Non-pigmented ciliary epithelial cell (primary cell): ENCODE results near the gene TMCC1.
"Not testable (repeated sequence)": the region's sequence is repeated elsewhere in the genome, so short reads cannot be mapped to it uniquely, and the experiment has no call there.

Experiments
- DNase-seq: peaks from one replicate; pipeline ENCODE4 v3.0.0-alpha.2; 2010; ENCODE audit warnings: low read depth

Gene TMCC1

DNA sequence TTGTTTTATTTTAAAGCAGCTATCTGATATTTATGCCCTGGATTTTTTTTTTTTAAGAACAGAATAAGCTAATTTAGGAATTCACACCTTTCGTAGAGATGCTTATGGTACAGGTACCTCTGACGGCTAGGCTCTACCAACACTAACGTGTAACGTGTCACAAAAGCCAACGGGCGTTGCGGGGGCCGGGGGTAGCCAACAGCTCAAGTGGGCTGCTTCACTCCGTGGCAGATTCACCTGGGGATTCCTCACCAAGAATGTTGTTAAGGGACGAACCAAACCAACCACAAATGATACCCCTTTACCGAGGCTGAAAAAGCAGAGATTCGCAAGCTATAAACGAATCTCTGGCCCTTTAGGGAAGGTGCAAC lies 1.0 kb downstream of the TMCC1 start:
- no peak for DNase-seq

DNA sequence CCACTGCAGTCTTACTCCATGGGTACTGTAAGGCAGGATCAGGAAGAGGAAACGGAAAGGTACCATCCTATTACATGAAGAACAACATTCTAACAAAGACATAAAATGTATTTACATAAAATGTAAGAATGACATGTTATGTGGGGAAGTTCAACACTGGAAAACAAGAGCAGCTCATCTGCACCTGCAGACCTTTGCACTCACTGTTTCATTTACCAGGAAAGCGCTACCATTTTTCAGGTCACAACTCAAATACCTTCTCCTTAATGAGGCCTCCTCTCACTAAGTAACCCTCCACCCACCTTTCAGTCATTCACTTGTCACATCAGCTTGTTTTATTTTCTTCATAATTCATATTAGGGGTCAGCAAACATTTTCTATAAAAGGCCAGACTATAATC lies 2.6 kb downstream of the TMCC1 start:
- no peak for DNase-seq

DNA sequence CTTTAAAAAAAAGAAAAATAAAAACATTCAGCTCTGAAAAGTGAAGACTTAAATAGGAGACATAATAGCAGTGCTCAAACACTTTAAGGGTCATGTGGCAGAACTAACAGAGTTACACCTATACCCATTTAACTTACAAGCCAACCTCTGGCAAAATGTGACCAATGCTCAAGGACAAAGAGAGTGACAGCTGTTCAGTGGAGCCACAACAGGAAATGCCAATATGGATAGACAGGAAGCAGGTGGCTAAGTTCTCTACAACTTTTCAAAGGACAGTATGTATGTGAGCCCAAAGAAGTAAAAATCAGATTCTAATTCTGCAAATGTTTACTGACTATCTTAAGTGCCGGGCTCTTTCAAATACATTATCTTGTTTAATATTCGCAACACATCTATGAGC lies 3.4 kb downstream of the TMCC1 start:
- DNase-seq, result no peak

DNA sequence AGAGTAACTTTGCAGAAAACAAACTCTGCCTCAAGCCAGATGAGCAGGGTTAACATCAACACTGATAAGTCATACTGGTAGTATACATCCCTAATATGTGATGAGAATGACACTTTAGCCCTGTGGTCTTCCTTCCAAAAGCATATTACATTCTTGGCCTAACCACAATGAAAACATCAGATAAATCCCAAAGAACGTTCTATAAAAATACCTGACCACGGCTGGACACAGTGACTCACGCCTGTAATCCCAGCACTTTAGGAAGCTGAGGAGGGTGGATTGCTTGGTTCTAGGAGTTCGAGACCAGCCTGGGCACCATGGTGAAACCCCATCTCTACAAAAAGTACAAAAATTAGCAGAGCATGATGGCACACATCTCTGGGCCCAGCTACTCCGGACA lies 4.7 kb downstream of the TMCC1 start:
- DNase-seq, result peak; percentile 93

DNA sequence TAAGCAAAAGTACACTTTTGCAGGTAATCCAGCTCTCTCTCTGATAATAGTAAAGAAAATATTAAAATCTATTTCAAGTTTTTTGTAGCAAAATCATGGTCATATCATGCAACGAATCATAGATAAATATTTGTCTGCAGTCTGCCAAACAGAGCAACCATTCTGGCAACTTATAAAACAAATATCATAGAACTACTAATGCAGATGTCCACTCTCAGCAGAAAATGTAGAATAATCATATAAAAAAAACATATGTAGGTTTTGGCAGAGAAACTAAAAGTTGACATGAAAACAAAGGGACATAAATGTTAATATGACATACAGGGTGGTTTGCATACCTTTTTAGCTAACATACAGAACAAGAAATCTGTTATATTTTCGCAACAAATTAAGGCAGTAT lies 12.2 kb downstream of the TMCC1 start:
- no peak for DNase-seq

DNA sequence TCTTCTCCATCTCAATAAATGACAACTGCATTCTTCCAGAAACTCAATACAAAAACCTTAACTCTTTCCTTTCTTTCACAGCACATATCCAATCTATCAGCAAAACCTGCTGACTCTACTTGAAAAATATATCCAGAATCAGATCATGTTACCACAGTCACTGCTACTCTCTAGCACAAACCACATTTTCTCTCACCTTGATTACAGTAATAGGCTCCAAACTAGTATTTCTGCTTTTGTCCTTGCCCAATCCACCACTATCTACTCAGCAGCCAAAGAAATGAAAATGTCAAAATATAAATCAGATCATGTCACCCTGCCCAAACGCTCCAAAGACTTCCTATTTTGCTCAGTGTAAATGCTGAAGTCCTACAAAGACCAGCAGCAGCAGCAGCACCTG lies 15.2 kb downstream of the TMCC1 start:
- DNase-seq, result no peak

DNA sequence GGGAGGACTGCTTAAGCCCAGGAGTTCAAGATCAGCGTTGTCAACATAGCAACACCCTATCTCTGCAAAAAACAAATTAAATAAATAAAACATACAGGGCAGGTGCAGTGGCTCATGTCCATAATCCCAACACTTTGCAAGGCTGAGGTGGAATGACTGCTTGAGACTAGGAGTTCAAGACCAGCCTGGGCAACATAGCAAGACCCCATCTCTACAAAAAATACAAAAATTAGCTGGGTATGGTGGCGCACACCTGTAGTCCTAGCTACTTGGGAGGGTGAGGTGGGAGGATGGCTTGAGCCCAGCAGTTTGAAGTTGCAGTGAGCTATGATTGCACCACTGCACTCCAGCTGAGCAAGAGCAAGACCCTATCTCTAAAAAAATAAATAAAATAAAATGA lies 19.0 kb downstream of the TMCC1 start:
- DNase-seq, result not testable (repeated sequence)

DNA sequence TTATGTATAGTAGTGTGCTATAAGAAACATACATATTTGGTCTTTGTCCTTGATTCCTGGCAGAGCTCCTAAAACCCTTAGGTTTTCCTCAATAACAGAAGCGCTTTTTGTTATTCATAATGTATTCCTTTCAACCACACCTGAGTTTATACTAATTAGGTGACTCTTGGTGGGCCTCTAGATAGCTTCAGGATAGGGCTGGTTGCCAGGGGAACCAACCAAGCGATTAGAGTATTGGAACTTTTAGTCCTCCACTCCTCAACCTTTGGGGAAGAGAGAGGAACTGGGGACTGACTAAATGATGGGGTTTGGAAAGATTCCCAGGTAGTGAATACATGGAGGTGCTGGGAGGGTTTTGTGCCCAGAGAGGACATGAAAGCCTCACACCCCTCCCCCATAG lies 24.6 kb downstream of the TMCC1 start:
- no peak for DNase-seq

DNA sequence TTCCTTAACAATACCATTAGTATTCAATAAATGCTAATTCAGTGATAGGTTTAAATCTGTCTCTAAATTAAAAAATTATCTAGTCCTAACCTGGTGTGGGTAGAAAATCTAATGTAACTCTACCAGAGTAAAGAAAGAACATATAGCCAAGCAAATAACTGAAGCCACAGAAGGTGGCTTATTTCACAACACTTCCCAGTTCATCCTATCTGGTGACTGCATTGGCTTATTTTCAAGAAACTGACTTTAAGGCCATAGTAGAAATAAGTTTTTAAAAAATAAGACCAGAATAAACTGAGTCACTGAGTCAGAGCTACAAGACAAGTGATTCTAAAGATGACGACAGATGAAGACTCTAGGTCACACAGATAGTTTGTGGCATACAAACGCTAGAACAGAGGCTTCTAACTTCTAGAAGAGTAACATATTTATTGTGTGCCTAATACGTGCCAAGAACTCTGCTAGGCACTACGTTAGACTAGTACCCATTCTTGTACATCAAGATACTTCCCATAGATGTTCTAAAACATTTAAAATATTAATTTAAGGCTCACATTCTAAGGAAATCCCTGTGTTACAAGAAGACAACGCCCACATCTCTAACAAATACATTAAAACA lies 25.9 kb downstream of the TMCC1 start:
- DNase-seq, result no peak

DNA sequence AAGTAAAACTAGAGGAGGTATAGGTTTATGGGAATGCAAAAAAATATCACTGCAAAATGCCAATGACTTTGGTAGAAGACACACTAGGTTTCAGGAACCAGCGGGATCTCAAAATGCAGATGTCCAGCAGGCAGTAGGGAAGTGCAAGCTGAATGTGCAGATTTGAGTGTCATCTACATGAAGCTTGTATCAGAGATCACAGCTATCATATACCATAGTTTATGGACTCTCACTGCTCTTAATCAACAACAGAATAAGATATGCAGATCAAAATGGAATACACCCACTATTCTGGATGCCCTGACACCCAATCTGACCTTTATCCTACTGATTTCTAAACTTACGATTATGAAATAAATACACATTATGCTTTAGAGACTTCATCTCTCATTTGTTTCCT lies 27.7 kb downstream of the TMCC1 start:
- no peak for DNase-seq

DNA sequence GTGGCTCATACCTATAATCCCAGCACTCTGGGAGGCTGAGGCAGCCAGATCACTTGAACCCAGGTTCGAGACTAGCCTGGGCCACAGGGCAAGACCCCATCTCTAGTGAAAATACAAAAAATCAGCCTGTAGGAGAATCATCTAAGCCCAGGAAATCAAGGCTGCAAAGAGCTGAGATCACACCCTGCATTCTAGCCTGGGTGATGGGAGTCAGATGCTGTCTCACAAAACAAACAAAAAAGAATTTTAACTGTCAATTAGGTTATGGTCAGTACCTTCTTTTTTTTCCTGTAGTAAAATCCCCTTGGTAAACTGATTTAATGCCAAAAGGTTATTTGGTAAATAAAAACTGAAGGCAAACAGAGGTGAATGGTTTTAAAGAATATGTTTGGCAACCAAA lies 29.0 kb downstream of the TMCC1 start:
- no peak for DNase-seq

DNA sequence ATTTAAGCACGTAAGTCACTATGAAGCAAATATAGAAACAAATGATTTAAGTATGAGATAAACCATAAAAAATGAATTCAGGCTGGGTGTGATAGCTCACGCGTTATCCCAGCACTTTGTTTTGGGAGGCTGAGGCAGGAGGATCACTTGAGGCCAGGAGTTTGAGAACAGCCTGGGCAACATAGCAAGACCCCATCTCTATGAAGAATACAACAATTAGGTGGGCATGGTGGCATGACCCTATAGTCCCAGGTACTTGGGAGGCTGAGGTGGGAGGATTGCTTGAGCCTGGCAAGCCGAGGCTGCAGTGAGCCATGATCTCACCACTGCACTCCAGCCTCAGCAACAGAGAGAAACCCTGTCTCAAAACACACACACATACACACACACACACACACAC lies 34.2 kb downstream of the TMCC1 start:
- no peak for DNase-seq

DNA sequence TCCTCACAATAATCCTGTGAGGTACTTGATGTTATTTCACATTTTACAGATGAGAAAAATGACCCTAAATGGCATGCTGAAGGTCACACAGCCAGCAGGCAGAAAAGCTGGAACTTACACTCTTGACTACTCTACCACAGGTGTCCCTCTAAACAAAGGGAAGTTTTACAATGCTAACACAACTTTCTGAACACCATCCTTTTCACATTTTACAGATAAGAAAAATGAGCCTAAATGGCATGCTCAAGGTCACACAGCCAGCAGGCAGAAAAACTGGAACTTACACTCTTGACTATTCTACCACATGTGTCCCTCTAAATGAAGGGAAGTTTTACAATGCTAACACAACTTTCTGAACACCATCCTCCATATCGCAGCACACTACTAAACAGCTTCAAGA lies 35.6 kb downstream of the TMCC1 start:
- DNase-seq, result no peak

DNA sequence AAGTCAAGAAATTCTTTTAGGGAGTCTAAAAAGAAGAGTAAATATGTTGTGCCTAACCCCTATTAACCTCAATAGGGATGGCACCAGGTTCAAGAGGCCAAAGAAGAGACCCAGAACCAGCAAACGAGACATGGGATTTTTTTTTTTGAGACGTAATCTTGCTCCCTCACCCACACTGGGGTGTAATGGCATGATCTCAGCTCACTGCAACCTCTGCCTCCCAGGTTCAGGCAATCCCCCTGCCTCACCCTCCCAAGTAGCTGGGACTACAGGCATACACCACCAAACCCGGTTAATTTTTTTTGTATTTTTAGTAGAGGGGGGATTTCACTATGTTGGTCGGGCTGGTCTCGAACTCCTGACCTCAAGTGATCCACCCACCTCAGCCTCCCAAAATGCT lies 36.7 kb downstream of the TMCC1 start:
- not testable (repeated sequence) for DNase-seq

DNA sequence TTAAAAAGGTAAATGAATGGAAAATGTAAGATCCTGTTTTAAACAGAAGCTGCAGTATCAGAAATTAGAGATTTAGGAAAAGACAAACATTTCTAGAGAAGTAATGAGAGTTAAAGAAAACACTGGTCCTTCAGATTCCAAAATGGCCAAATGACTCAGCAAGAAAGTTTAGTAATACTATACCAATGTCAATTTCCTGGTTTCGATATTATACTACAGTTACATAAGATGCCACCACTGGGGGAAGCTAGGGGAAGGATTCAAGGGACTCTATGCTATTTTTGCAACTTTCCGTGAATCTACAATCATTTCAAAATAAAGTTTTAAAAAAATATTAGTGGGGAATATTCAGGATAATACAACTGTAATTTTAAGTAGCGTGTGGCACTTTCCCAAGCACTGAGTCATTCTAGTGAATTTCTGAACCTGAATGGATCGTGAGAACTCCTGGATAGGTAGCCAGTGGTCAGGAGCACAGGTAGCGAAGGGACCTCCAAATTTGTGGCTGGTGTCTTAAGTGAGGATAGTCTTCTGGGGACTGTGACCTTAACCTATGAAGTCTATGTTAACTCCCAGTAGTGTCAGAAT lies 37.6 kb downstream of the TMCC1 start:
- DNase-seq, result peak; percentile 10

DNA sequence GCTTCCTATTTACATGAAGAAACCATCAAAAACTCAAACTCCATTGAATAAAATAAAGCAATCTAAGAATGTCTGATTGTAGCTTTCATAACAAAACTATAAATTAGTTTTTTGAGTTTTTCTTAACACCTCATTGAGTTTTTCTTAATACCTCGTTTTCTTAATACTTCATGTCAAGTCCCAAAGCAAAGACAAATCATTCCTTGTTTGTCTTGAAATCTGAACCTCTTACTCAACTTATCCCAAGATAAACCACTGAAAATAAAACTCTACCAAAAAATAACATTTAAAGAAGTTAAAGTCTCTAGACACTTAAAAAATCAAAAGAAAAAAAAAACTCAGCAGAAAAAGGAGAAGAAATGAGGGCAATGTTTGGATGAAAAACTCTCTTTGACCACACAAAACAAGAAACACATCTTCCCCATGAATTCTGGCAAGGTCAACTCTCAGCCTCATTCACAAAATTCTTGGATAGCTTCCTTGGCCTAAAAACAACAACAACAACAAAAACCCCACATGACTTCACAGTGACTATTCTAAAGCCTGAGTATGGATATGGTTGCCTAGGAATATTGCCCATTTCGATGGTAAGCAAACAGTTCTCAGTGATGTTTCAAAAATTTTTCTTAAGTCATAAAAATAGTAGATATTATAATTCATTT lies 38.2 kb downstream of the TMCC1 start:
- no peak for DNase-seq

DNA sequence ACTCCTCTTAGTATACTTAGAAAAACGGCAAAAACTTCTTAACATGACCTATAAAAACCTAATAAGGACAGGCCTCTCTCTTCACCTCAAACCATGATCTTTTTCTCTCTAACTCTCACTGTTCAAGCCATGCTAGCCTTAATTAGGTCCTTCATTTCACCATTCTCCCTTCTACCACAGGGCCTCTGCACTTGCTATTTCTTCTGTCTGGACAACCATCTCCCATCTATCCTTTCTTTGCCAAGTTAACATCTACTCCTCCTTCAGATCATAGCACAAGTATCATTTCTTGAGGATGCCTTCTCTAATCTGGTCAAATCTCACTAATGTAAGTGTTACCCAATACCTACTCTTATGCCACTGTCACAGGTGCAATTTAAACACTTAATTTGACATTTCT lies 39.1 kb downstream of the TMCC1 start:
- DNase-seq, result no peak

DNA sequence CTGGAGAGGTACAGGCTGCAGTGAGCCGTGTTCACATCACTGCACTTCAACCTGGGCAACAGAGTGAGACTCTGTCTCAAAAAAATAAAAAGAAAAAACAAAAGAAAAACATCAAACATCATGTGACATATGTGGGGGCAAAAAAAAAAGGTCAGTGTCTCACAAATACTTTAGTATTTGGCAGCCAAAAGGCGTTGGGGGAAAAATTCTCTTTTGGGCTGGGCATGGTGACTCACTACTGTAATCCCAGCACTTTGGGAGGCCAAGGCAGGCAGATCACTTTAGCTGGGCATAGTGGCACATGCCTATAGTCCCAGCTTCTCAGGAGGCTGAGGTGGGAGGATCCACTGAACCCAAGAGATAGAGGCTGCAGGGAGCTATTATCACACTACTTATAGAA lies 47.6 kb downstream of the TMCC1 start:
- DNase-seq, result no peak

DNA sequence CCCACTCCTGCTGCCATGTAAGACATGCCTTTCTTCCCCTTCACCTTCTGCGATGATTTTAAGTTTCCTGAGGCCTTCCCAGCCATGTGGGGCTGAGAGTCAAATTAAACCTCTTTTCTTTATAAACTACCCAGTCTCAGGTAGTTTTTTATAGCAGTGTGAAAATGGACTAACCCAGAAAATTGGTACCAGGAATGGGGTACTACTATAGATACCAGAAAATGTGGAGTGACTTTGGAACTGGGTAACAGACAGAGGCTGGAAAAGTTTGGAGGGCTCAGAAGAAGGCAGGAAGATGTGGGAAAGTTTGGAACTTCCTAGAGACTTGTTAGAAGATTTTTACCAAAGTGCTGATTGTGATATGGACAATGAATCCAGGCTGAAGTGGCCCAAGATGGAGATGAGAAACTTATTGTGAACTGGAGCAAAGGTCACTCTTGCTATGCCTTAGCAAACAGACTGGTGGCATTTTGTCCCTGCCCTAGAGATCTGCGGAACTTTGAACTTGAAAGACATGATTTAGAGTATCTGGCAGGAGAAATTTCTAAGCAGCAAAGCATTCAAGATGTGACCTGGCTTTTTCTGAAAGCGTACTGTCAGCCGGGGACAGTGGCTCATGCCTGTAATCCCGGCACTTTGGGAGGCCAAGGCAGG lies 52.7 kb downstream of the TMCC1 start:
- no peak for DNase-seq

DNA sequence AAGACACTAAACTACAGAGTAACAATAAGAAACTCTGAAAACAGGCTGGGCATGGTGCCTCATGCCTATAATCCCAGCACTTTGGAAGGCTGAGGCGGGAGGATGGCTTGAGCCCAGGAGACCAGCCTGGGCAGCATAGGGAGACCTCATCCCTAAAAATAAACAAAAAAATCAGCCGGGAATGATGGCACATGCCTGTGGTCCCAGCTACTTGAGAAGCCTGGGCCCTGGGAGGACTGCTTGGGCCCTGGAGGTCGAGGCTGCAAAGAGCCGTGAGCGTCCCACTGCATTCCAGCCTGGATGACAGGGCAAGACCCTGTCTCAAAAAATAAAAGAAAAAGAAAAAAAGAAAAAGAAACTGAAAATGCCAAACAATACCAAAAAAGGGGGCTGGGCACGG lies 55.4 kb downstream of the TMCC1 start:
- DNase-seq, result no peak

DNA sequence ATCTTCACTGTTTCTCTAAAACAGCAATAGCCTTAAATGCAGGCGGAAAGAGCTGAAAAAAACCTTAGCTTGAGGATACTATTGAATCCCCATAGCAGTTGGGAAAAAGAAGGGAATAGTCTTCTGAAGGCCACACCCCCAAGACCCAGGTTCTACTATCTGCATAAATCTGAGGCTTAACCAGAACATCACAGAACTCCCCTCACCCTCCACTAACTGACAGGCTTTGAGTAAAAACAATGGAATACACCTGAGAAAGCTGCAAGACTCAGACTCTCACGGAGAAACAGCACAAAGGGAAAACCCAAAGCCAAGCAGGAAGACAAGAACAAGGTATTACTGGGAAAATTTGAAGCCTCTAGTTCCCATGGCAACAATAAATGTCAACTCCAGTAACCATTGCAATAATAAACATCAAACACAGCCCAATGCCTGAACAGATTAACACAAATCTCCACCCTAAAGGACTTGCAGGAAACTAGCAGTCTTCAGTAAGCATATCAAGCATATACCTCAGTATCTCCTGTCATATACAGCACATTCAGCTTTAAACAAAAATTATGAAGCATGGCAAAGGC lies 56.4 kb downstream of the TMCC1 start:
- no peak for DNase-seq

DNA sequence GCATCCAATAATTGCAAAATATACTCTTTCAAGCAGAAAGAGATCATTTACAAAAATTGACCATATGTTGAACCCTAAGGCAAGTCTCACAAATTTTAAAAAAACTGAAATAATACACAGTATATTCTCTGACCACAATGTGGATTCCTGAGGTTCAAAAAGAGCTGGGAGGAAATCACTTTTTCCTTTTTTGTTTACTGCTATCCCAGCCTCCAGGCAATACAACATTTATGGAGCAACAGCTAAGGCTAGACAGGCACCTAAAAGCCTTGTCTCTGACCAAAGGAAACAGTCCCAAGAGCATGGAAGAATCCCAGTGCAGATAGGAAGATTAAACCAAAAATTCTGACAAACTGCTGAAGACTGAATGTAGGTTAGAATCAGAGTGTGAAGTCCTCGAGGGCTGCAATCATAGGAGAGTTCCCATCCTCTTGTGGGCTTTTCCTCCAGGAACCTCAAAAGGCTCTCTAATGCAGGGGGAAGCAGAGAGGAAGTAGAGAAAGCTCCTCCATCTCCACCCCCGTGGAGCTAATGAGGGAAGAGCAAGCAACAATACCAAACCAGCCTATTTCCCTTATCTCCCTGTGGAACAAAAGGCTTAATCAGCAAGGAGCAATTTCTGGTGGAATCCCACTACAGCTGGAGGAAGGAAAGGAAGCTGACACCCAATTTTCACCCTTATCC lies 57.0 kb downstream of the TMCC1 start:
- DNase-seq, result no peak

DNA sequence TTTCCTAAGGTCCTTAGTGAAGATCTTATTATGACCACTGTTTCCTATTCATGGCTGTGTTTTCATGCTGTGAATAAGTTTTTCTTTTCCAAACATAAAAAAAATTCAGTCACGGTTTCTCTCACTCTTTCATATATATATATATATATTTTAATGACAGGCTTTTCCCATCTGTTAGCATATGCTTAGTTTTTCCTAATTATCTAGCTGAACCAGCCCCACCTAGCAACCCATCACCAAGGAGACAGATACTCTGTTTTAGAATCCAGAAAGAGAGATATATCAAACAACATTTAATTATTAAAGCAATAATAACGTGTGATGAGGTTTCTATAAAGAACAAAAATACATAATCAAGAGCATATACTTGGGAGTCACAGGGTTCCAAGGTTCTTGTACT lies 58.3 kb downstream of the TMCC1 start:
- DNase-seq, result no peak
